Measurements from ENCODE around the gene PNLIPRP2. TPM values are rescaled to one million over a fixed set of nuclear protein-coding genes. Genes with fewer than 3 reads are reported as not detected.
A peak's percentile ranks its signal among the peaks of the same experiment; 100 is the strongest.

Gene PNLIPRP2
- total RNA-seq, 1 donor from 2014 or later = not detected

GRCh38 chr10:116690356-116691322 is 69.9 kb downstream of the PNLIPRP2 start:
- peaks cover 15% of the 10 kb centered on the region for H3K27me3 Mint-ChIP-seq
- peaks cover 13% of the 10 kb centered on the region for H3K4me1 Mint-ChIP-seq (ENCODE audit: low read depth)
- no peaks in the 10 kb centered on the region for H3K36me3 Mint-ChIP-seq (ENCODE audit: insufficient read depth)
- no peak for DNase-seq (ENCODE audit: low spot score, unreplicated experiment)
- H3K27ac Mint-ChIP-seq = no peak overlapping the region
- no peak overlapping the region for H3K4me3 Mint-ChIP-seq (ENCODE audit: low read depth)
- TF ChIP-seq CTCF (IDR thresholded peaks at IDR 0.05; ENCODE audit: unreplicated experiment) = peak; percentile 48
- H3K9me3 Mint-ChIP-seq (ENCODE audit: low read depth) = no peaks in the 10 kb centered on the region

GRCh38 chr10:116691635-116692034 is 70.9 kb downstream of the PNLIPRP2 start:
- peaks cover 15% of the 10 kb centered on the region for H3K27me3 Mint-ChIP-seq
- H3K36me3 Mint-ChIP-seq (ENCODE audit: insufficient read depth) = no peaks in the 10 kb centered on the region
- TF ChIP-seq CTCF (IDR thresholded peaks at IDR 0.05; ENCODE audit: unreplicated experiment) = no peak
- DNase-seq (ENCODE audit: low spot score, unreplicated experiment) = no peak
- H3K4me3 Mint-ChIP-seq (ENCODE audit: low read depth) = no peak overlapping the region
- H3K9me3 Mint-ChIP-seq (ENCODE audit: low read depth) = no peaks in the 10 kb centered on the region
- H3K27ac Mint-ChIP-seq = no peak overlapping the region
- peaks cover 13% of the 10 kb centered on the region for H3K4me1 Mint-ChIP-seq (ENCODE audit: low read depth)

- no peak overlapping the region for H3K27ac Mint-ChIP-seq
- H3K36me3 Mint-ChIP-seq (ENCODE audit: insufficient read depth) = no peaks in the 10 kb centered on the region
- no peak overlapping the region for H3K4me3 Mint-ChIP-seq (ENCODE audit: low read depth)
- H3K27me3 Mint-ChIP-seq = peaks cover 15% of the 10 kb centered on the region
- no peak for TF ChIP-seq CTCF (IDR thresholded peaks at IDR 0.05; ENCODE audit: unreplicated experiment)
- no peaks in the 10 kb centered on the region for H3K9me3 Mint-ChIP-seq (ENCODE audit: low read depth)
- H3K4me1 Mint-ChIP-seq (ENCODE audit: low read depth) = peaks cover 13% of the 10 kb centered on the region
- DNase-seq (ENCODE audit: low spot score, unreplicated experiment) = no peak
These were observed 71.5 kb downstream of the PNLIPRP2 start for GRCh38 chr10:116692225-116692624.

GRCh38 chr10:116694243-116694926 is 73.6 kb downstream of the PNLIPRP2 start:
- TF ChIP-seq CTCF (IDR thresholded peaks at IDR 0.05; ENCODE audit: unreplicated experiment) = no peak
- no peaks in the 10 kb centered on the region for H3K9me3 Mint-ChIP-seq (ENCODE audit: low read depth)
- no peak overlapping the region for H3K27ac Mint-ChIP-seq
- H3K27me3 Mint-ChIP-seq = peaks cover 7% of the 10 kb centered on the region
- H3K36me3 Mint-ChIP-seq (ENCODE audit: insufficient read depth) = no peaks in the 10 kb centered on the region
- no peak for DNase-seq (ENCODE audit: low spot score, unreplicated experiment)
- H3K4me3 Mint-ChIP-seq (ENCODE audit: low read depth) = peak overlapping the region; percentile 28
- H3K4me1 Mint-ChIP-seq (ENCODE audit: low read depth) = peaks cover 13% of the 10 kb centered on the region

Other genes starting within 250 kb of the PNLIPRP2 start
- not detected in 2 replicates for gene PNLIPRP3, start 193.1 kb upstream of the PNLIPRP2 start, total RNA-seq
- gene PNLIP, start 75.0 kb upstream of the PNLIPRP2 start, total RNA-seq = not detected in 2 replicates
- not detected in 2 replicates for gene PNLIPRP1, start 30.0 kb upstream of the PNLIPRP2 start, total RNA-seq
- gene HSPA12A, start 121.6 kb downstream of the PNLIPRP2 start, total RNA-seq = 9.1 and 10.3 TPM in 2 replicates
- gene ENO4, start 228.5 kb downstream of the PNLIPRP2 start, total RNA-seq = 1.7 and 2.0 TPM in 2 replicates